Measurements from ENCODE around the gene PTGFR. TPM values are rescaled to one million over a fixed set of nuclear protein-coding genes. Genes with fewer than 3 reads are reported as not detected.

The PTGFR gene
- total and polyA plus RNA-seq, 10 of the 15 experiments (the other 5 are each of a cell fraction or from before 2014, with no cell fraction given) = not detected

- no peak for TF ChIP-seq HCFC1 (IDR thresholded peaks at IDR 0.05; ENCODE audit: low read length)
These were observed at the start of gene PTGFR (continued) for GRCh38 chr1:78490861-78491450.

DNA sequence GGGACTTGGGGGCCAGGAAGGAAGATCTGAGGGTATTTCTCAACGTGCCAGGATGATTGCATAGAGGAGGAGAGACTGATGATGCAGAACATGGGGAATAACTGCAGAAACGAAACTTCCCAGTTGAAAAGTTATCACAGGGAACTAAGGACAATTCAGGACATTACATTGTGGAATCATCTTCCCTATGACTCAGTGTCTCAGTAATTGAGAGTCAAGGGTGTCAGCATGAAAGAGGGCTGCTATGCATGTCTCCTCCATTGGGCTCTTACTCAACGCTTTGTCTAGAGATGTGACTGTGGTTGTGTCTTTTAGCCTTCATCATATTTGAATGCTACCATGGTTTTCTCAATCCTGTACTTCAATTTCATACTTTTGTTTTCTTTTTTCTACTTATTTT, 48.9 kb upstream of the PTGFR start:
- no peaks in the 10 kb centered on the region for H3K27me3 ChIP-seq (replicated peaks in 1 of 2; ENCODE audit: control insufficient read depth in 2 of 2, insufficient read depth in 2 of 2, low read length in 1 of 2)
- ATAC-seq (no peak), FAIRE-seq (no peak), DNase-seq (ENCODE audit: low read depth, low spot score) (no peak)
- H3K9me3 ChIP-seq (replicated peaks; ENCODE audit: control insufficient read depth, insufficient read depth, low read length) = no peaks in the 10 kb centered on the region
- H3K4me2 ChIP-seq (ENCODE audit: control insufficient read depth, insufficient read depth) = no peak overlapping the region
- ChIA-PET RAD21 (ENCODE audit: unreplicated experiment) (no interaction called here), SMC1A (ENCODE audit: uncharacterized antibody, unreplicated experiment) (no interaction called here), POLR2A (no interaction called here), CTCF (no interaction called here)
- in situ Hi-C loops (cut with MboI) (no loop called here), intact Hi-C loops (cut with micrococcal nuclease; ENCODE audit: unreplicated experiment) (no loop called here)
- WGBS (ENCODE audit: insufficient coverage, insufficient replicate concordance, low lambda C conversion rate, missing lambda C conversion rate) = 10% methylated on average over 3 of the region's 3 CpGs
- BruUV-seq (replicated peaks) = no TSS peak
- TF ChIP-seq SMC3 (IDR thresholded peaks at IDR 0.05; ENCODE audit: borderline replicate concordance, low read length) (no peak), ESRRA (IDR thresholded peaks at IDR 0.05; ENCODE audit: low read length) (no peak), NR2C2 (IDR thresholded peaks at IDR 0.05; ENCODE audit: borderline replicate concordance, control insufficient read depth, insufficient read length, low read depth) (no peak), ASH2L (IDR thresholded peaks at IDR 0.05; ENCODE audit: borderline replicate concordance, low read depth) (no peak), MYB (IDR thresholded peaks at IDR 0.05; ENCODE audit: borderline replicate concordance, low read depth, low read length) (no peak), TBL1XR1 (IDR thresholded peaks at IDR 0.05; ENCODE audit: low read depth, low read length) (no peak), SUPT20H (IDR thresholded peaks at IDR 0.05; ENCODE audit: borderline replicate concordance, control insufficient read depth, low read depth, low read length) (no peak), E4F1 (IDR thresholded peaks at IDR 0.05; ENCODE audit: borderline replicate concordance, partially characterized antibody) (no peak), RELA (IDR thresholded peaks at IDR 0.05; ENCODE audit: borderline replicate concordance, partially characterized antibody) (no peak), SREBF1 (IDR thresholded peaks at IDR 0.05; ENCODE audit: low read length) (no peak), TCF7 (IDR thresholded peaks at IDR 0.05; ENCODE audit: borderline replicate concordance) (no peak), ZZZ3 (IDR thresholded peaks at IDR 0.05; ENCODE audit: control insufficient read depth, insufficient read length, low read depth) (no peak), IRF4 (IDR thresholded peaks at IDR 0.05; ENCODE audit: low read depth, low read length) (no peak), NFXL1 (IDR thresholded peaks at IDR 0.05; ENCODE audit: borderline replicate concordance) (no peak), ZNF687 (IDR thresholded peaks at IDR 0.05) (no peak)
- H3K36me3 ChIP-seq (ENCODE audit: control insufficient read depth in 2 of 2, insufficient read depth in 2 of 2, low read length in 1 of 2) = no peaks in the 10 kb centered on the region
- H2AFZ ChIP-seq (ENCODE audit: control insufficient read depth, low read depth, low read length) = no peak overlapping the region
- H3K9ac ChIP-seq (ENCODE audit: control insufficient read depth, insufficient read depth, low read length) = no peak overlapping the region
- H3K4me3 ChIP-seq = no peak overlapping the region
- H3K79me2 ChIP-seq (ENCODE audit: control insufficient read depth, insufficient read depth, low read length) = no peaks in the 10 kb centered on the region
- no peak overlapping the region for H3K27ac ChIP-seq (ENCODE audit: control insufficient read depth, insufficient read depth)
- no peaks in the 10 kb centered on the region for H4K20me1 ChIP-seq (ENCODE audit: control insufficient read depth, insufficient read depth)
- H3K4me1 ChIP-seq (ENCODE audit: control insufficient read depth, insufficient read depth, low read length) = no peaks in the 10 kb centered on the region
